Nephron (organoid): ENCODE results near the gene PAM.

Source experiments
- H3K27ac Mint-ChIP-seq, 3 experiments: 2 replicates each; pipeline ENCODE4 v1.8.0; 2020; ENCODE audit warnings: mixed read lengths in 3 of 3, mild to moderate bottlenecking in 2 of 3, moderate library complexity in 1 of 3
- H3K27me3 Mint-ChIP-seq: 2 replicates; pipeline ENCODE4 v1.8.0; 2021; ENCODE audit warnings: low read depth, mild to moderate bottlenecking, moderate library complexity, mixed read lengths
- H3K36me3 Mint-ChIP-seq: 2 replicates; pipeline ENCODE4 v1.8.0; 2020; ENCODE audit warnings: low read depth, mixed read lengths
- H3K4me1 Mint-ChIP-seq: 2 replicates; pipeline ENCODE4 v1.8.0; 2020; ENCODE audit warnings: mixed read lengths
- H3K4me3 Mint-ChIP-seq, 3 experiments: 2 replicates each; pipeline ENCODE4 v1.8.0; 2020; ENCODE audit warnings: mild to moderate bottlenecking in 3 of 3, mixed read lengths in 3 of 3, moderate library complexity in 2 of 3
- H3K9me3 Mint-ChIP-seq: 2 replicates; pipeline ENCODE4 v1.8.0; 2020; ENCODE audit warnings: mixed read lengths
- CTCF ChIP-seq, 3 experiments: fragments of 200-600 bp; sonication (generic); IDR thresholded peaks; one replicate each; pipeline ENCODE4 v1.5.0; 2021; ENCODE audit warnings: antibody characterized with exemption in 3 of 3; ENCODE audit not compliant: unreplicated experiment in 3 of 3

The PAM gene

DNA sequence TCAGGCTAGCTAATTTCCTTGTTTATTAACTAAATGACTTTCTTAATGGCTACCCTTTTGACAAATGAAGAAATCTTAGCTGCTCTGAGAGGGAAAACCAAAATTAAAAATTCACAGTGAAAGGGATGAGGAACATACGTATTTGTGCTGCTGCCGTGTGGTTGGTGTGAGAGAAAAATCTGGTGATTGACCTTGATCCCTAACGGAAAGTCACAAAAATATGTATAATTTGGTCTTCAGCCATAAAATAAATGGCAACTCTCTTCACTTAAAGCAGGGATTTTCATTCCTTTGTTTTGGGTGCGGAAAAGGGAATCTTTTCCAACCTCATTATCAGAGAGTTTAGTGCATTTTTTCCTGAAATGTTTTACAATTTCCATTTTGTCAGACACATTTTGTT is 40.4 kb downstream of the PAM start:
- Mint-ChIP-seq H3K4me1 (peaks cover 30% of the 10 kb centered on the region), H3K27ac (no peak overlapping the region), H3K27me3 (no peaks in the 10 kb centered on the region), H3K36me3 (no peaks in the 10 kb centered on the region), H3K4me3 (no peak overlapping the region), H3K9me3 (no peaks in the 10 kb centered on the region)
- no peak for TF ChIP-seq CTCF (IDR thresholded peaks at IDR 0.05; ENCODE audit: unreplicated experiment in 3 of 3)

DNA sequence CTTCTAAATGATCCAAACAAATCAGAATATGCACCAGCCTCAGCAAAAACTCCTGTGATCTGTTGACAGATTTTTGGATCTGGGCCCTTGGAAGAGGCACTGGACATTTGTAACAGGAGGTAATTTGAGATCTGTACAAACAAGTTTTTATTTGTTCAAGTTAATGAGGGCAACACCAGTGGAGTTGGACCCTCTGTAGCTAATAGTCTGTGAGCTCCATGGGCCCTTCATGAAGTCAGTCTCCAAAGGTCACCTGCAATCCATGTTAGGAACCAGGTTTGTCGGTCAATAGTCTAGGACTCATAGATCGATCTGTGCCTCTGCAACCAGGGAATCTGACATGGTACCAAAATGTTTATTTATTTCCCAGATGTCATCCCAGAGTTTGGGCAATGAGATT is 40.9 kb downstream of the PAM start:
- Mint-ChIP-seq H3K4me3 (no peak overlapping the region), H3K27me3 (no peaks in the 10 kb centered on the region), H3K36me3 (no peaks in the 10 kb centered on the region), H3K27ac (peak overlapping the region in 1 of 3 experiments; percentile 17), H3K9me3 (no peaks in the 10 kb centered on the region), H3K4me1 (peaks cover 34% of the 10 kb centered on the region)
- no peak for TF ChIP-seq CTCF (IDR thresholded peaks at IDR 0.05; ENCODE audit: unreplicated experiment in 3 of 3)

GRCh38 chr5:102796498-102796897 is 41.4 kb downstream of the PAM start:
- Mint-ChIP-seq H3K27me3 (no peaks in the 10 kb centered on the region), H3K4me1 (peaks cover 34% of the 10 kb centered on the region), H3K27ac (peak overlapping the region in 2 of 3 experiments; percentile 17 to 57), H3K4me3 (no peak overlapping the region), H3K36me3 (no peaks in the 10 kb centered on the region), H3K9me3 (no peaks in the 10 kb centered on the region)
- TF ChIP-seq CTCF (IDR thresholded peaks at IDR 0.05; ENCODE audit: unreplicated experiment in 3 of 3), result no peak

GRCh38 chr5:102797322-102797884 is 42.3 kb downstream of the PAM start:
- H3K4me1 Mint-ChIP-seq, result peaks cover 26% of the 10 kb centered on the region
- no peaks in the 10 kb centered on the region for H3K9me3 Mint-ChIP-seq
- no peak overlapping the region for H3K4me3 Mint-ChIP-seq
- H3K27me3 Mint-ChIP-seq, result no peaks in the 10 kb centered on the region
- no peak for TF ChIP-seq CTCF (IDR thresholded peaks at IDR 0.05; ENCODE audit: unreplicated experiment in 3 of 3)
- no peak overlapping the region for H3K27ac Mint-ChIP-seq
- no peaks in the 10 kb centered on the region for H3K36me3 Mint-ChIP-seq

GRCh38 chr5:102798104-102798785 is 43.1 kb downstream of the PAM start:
- H3K27me3 Mint-ChIP-seq, result no peaks in the 10 kb centered on the region
- no peaks in the 10 kb centered on the region for H3K9me3 Mint-ChIP-seq
- H3K36me3 Mint-ChIP-seq, result no peaks in the 10 kb centered on the region
- peaks cover 26% of the 10 kb centered on the region for H3K4me1 Mint-ChIP-seq
- peak overlapping the region in 1 of 3 experiments; percentile 38 for H3K27ac Mint-ChIP-seq
- no peak overlapping the region for H3K4me3 Mint-ChIP-seq
- no peak for TF ChIP-seq CTCF (IDR thresholded peaks at IDR 0.05; ENCODE audit: unreplicated experiment in 3 of 3)

- Mint-ChIP-seq H3K4me3 (no peak overlapping the region), H3K36me3 (no peaks in the 10 kb centered on the region), H3K27me3 (no peaks in the 10 kb centered on the region), H3K9me3 (no peaks in the 10 kb centered on the region), H3K4me1 (peaks cover 26% of the 10 kb centered on the region), H3K27ac (peak overlapping the region in 1 of 3 experiments; percentile 38)
- no peak for TF ChIP-seq CTCF (IDR thresholded peaks at IDR 0.05; ENCODE audit: unreplicated experiment in 3 of 3)
These were observed 43.9 kb downstream of the PAM start for GRCh38 chr5:102799017-102799416.
